Forelimb muscle (tissue), 1 donor: ENCODE data around the gene PEX16. TPM values are rescaled to one million over a fixed set of nuclear protein-coding genes. Genes with fewer than 3 reads are reported as not detected.
"Not testable (repeated sequence)": the region's sequence is repeated elsewhere in the genome, so short reads cannot be mapped to it uniquely, and the experiment has no call there.

Experiments used
- DNase-seq: peaks from one replicate; pipeline ENCODE4 v3.0.0-alpha.2; 2013; ENCODE audit warnings: low read depth
- polyA plus RNA-seq: library from polyadenylated mRNA; unstranded; fragments of 120-200 nt; gene quantifications from one replicate; pipeline ENCODE4 v1.2.1, GENCODE V29; 2013; ENCODE audit not compliant: insufficient read length

PEX16 gene
- polyA plus RNA-seq, 1 donor: 11.7 TPM

DNA sequence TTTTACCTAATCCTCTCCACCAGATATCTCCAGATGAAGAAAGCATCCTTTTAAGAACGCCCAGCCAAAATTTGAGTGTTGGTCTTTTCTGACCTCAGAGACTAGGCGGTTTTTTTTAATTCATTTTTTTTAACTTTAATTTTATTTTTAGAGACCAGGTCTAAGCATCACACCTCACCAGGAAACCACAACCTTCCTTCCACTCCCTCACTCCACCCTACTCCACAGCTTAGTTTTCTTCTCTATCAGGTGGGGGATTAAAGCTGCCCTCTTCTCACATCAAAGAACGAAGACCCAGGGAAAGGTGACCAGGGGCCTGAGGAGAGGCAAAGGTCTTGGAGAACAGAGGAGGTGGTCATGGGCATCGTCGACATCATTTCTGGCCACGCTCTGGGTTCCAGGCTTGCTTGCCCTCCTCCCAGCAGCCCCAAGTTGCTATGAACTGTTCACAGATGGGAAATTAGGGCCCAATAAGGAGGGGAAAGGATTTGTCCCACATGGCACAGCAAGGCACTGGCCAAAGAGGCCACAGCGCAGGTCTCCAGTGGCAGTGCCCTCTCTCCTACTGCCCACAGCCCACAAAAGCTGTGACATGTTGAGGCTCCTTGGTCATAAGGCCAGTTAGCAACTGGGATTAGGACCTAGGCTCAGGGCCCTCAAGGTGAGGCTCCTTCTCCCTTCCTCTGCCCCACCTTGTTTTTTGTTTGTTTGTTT is 1.4 kb upstream of the PEX16 start:
- DNase-seq: no peak

DNA sequence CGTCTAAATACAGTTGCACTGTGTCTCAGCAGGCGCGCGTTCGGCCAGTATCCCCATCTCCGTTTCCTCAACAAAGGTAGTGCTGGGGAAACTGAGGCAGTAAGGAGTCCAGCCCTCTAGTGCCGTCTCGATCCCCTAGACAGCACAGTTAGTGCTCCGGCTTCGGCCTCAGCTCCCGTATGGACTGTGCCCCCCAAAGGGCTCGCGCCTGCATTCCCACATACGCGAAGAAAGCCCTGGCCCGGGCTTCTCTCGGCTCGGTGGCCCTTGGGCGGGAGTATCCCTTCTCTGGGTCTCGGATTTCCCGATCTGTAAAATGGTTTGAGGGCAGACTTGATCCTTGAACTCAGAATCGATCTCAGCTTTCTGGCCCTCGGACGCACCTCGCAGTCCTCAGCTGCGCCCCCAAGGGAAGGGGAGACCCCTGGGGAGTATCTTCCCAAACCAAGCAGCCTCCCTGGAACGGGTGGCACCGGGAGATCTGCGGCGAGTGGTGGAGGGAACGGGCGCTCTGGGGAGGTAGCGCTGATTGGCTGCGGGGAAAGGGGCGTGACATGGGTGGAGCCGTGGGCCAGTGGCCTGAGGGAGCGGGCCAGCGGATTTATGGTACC is 759 bp upstream of the PEX16 start:
- DNase-seq: no peak

DNA sequence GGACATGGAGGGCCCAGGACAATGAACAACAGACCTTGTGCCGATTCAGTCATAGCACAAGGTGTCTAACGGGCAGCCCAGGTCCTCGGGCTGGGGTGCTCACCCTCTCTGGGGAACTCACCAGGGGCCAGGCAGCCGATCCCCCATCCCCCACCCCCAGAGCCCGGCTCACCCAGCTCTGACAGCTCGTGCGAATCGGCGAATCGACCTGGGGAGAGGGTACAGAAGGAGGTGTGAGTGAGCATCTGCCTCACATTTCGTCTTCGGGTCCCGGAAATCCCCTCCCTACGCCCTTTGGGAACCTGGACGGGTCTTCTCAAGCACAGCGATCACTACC is 423 bp downstream of the PEX16 start:
- DNase-seq: no peak

DNA sequence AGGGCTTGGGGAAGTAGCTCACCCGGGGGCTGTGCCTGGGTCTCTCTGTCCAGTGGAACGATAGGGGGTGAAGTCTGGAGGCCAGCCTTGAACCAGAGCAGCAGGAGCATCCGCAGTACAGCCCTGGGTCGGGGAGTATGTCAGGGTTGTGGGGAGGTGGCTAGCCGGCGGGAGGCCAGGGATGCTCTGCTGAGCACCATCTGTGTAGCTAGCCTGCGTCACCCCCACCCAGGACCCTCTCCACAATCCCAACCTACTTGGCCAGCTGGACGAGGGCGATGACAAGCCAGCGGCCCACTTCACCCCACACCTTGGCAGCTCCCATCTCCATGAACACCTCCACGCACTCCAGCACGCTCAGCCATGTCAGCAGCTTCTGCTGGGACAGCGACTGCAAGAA is 2.2 kb downstream of the PEX16 start:
- DNase-seq: no peak

DNA sequence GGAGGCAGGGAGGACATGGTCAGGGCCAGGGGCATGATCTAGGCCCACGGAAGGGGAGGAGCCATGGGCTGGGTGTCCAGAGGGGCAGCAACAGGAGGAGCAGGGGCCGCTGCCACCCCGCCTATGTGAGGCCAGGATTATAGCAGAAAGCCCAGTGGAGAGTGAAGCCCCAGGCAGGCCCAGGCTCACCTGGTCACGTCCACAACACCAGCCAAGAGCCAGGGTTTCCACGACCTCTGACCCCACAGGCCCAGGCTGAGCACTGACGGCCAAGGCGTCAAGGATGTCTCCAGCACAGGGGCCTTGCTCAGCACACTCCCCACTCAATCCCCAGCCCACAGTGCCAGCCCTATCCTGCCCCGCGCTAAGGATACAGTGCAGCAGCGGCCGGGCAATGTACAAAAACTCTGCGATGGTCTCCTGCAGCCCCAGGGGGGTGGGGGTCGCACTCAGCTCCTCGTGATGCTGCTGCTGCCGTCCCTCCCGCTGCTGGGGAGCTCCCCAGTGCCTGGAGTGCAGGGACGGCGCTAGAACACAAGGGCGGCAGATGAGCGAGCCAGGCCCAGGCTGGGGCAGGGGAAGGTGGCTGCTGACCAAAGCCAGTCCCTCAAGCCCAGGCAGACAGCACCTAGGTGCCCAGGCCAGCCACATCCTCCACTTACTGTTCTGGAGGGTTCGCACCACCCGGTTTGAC is 3.6 kb downstream of the PEX16 start:
- DNase-seq: no peak

DNA sequence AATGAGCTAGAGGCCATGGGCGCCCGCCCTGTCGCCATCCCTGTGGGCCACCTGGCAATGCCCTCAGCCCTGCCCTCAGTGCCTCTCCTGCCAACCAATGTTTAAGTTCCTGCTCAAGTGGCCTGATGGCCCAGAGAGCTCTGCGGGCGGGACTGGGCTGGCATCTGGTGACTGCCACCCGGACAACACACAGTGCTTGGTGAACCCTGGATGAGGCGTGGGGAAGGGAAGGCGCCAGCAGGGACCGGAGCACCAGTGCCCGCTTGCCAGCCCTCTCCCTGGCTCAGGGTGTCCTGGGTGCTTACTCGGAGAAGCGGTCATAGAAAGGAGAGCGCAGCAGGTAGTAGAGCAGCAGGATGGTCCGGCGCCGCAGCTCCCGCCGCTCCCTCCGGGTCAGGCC is 4.2 kb downstream of the PEX16 start:
- DNase-seq: no peak

DNA sequence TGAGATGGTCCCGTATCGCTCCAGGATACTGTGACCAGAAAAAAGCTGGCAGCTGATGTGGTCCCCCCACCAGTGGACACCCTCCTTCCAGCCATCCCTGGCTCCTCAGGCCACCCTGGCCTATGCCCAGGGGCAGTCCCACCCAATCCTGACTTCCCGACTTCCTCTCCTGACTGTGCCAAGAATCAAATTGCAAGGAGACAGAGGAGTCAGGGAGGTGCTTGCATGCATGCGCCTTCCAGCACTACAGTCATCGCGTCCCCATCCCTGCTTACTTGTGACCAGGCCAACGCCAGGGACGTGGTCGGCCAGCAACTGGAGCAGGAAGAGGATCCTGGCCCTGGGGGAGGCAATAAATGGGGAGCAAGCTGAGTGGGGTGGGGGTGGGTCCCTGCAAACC is 7.1 kb downstream of the PEX16 start:
- no peak for DNase-seq

DNA sequence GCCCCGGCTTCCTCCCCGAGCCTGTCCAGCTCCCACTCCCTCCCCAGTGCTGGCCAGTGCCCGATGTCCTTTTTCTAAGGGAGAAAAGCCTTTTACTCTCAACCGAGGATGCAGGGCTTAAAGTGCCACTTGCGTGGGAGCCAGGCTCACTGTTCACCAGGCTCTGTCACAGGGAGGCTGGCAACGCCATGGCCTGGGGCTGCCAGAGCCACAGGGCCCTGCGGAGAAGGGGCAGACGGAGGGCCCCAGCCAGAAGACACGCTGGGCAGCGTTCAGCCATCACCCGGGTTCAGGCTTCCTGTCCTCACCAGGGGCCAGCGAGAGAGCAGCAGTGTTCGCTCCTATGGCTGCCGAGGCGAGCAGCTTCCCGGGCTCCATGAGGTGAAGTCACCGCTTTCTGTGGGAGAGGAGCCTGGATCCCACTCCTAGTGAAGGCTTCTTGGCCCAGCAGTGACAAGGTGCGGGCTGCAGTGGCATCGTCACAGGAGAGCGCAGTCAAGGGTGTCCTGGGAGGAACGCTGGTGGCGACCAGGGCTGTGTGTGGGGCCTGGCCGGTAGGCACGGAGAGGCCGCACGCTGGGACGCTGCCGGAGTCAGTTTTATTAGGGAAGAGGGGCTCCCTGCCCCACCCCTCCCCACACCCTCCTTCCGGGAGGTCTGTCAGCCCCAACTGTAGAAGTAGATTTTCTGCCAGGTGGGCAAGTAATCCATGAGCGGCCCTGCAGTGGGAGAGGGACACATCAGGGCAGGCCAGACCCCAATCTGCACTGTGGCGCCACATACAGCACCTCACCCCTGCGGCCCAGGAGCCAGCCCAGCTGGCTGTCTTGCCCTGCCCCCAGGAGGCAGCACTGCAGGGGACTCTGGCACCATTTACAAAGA is 7.8 kb downstream of the PEX16 start:
- no peak for DNase-seq

DNA sequence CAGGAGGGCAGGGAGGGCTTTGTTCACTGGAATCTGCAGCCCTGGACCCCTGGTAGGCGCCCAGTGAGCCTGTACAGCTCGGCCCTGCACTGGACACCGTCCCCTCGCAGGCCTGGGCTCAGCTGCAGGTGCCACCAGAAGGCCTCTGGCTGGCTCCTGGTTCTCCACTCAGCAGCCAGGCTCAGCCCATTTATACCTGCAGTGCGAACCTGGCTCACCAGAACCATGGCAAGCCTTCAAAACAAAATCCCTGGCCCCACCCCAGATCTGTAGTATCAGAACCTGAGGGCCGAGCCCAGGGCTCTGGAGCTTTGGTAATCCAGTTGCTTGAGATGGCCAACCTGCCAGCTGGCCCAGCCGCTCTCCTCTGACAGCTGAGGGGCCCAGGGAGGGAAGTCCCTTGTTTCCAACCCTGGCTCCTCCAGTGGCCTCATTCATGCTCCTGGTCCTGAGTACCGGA is 9.7 kb downstream of the PEX16 start:
- DNase-seq: no peak

DNA sequence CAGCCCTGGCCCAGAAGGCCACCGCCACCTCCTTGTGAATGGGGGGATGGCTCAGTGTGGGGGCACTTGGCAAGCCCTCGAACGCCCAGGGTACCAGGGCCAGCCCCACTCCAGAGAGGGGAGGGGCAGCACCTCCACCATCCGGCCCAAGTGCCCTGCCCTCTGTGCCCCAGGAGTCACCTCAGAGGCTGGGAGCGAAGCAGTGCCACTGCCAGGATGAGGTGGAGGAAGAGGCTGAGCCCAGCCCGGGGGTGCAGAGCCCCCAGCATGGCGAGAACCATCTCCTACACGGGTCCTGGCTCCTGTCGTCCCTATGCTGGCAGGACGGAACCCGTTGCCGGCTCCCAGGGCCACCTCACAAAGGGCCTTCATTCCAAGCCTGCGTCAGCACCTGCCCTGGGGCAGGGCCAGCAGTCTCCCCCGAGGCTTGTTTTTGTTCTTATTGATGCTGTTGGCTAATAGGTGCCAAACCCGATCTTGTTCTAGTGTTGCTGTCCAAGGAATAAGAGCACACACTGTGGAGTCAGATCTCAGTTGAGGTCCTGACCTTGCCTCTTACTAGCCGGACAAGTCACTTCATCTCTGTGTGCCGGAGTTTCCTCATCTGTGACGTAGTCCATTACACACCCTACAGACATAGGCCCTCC is 10.6 kb downstream of the PEX16 start, which contains the start of gene FREY1:
Gene FREY1, minus strand, starts transcription at position 307 of the 647 bp plus-strand sequence. Its CDS starts 26 bp downstream, at position 281.
- no peak for DNase-seq

DNA sequence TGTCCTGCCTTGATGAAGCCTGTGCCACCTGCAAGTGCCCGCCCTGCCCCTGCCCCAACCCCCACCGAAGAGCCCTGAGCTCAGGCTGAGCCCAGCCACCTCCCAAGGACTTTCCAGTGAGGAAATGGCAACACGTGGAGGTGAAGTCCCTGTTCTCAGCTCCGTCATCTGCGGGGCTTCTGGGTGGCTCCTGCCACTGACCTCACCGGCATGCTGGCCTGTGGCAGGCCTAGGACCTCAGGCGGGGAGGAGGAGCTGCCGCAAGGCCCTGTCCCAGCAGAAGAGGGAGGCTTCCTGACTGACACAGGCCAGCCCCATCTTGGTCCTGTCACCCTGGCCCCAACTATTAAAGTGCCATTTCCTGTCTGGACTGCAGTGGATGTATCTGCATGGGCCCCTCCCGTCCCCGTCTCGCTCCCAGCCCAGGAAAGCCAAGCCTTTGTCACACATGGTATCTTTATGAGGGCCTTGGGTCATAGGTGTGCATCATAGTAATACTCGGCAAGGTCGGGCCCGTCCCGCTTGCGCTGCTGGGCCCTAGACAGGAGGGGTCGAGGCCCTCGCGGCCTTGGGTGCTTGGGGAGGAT is 11.5 kb downstream of the PEX16 start:
- DNase-seq: no peak

DNA sequence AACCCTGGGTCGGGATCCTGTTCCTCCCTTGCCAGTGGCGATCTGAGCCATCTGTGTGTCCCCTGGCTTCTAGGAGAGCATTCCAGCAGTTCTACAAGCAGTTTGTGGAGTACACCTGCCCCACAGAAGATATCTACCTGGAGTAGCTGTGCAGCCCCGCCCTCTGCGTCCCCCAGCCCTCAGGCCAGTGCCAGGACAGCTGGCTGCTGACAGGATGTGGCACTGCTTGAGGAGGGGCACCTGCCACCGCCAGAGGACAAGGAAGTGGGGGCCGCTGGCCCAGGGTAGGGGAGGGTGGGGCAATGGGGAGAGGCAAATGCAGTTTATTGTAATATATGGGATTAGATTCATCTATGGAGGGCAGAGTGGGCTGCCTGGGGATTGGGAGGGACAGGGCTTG is 12.1 kb downstream of the PEX16 start:
- DNase-seq: not testable (repeated sequence)

DNA sequence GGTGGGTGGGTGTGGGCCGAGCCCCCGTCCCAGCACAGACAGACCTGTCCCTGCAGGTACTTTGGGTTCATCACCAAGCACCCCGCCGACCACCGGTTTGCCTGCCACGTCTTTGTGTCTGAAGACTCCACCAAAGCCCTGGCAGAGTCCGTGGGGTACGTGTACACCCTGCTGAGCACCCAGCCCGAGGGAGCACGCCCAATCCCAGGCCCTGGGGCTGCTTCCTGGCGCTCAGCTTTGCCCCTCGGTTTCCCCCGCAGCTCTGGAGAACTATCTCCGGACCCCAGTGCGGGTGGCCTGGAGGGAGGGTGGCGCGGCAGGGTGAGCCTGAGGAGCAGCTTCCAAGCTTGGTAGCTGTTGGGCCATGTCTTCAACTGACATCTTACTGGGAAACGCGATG is 12.6 kb downstream of the PEX16 start:
- DNase-seq: no peak

DNA sequence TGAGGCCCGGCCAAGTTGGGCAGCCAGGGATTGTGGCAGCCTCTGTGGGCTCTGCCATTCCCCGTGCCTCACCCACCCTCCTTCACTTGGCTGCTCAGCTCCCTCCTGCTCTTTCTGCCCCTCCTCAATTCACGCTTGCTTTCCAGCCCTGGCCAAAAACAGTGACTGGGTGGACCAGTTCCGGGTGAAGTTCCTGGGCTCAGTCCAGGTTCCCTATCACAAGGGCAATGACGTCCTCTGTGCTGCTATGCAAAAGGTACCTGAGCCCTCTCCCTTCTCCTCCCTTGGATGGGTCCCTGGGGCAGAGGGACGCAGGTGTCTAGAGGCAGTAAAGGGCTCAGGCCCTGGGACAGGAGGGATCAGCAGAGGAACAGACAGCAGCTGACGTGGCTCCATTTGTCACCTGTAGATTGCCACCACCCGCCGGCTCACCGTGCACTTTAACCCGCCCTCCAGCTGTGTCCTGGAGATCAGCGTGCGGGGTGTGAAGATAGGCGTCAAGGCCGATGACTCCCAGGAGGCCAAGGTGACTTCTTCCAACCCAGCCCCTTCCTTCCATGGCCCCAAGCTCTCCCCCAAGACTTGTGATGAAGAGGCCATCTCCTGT is 13.3 kb downstream of the PEX16 start:
- DNase-seq: no peak

DNA sequence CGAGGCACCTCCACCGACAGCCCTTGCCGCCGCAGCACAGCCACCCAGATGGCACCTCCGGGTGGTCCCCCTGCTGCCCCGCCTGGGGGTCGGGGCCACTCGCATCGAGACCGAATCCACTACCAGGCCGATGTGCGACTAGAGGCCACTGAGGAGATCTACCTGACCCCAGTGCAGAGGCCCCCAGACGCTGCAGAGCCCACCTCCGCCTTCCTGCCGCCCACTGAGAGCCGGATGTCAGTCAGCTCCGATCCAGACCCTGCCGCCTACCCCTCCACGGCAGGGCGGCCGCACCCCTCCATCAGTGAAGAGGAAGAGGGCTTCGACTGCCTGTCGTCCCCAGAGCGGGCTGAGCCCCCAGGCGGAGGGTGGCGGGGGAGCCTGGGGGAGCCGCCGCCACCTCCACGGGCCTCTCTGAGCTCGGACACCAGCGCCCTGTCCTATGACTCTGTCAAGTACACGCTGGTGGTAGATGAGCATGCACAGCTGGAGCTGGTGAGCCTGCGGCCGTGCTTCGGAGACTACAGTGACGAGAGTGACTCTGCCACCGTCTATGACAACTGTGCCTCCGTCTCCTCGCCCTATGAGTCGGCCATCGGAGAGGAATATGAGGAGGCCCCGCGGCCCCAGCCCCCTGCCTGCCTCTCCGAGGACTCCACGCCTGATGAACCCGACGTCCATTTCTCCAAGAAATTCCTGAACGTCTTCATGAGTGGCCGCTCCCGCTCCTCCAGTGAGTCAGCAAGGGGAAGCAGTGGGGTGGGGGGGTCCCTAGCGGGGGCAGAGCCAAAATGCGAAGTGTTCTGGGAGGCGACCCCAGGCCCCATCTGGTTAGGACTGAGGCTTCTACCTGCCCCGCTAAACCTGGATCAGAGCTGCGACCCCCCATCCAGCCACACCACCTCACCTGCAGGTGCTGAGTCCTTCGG is 15.0 kb downstream of the PEX16 start:
- no peak for DNase-seq

DNA sequence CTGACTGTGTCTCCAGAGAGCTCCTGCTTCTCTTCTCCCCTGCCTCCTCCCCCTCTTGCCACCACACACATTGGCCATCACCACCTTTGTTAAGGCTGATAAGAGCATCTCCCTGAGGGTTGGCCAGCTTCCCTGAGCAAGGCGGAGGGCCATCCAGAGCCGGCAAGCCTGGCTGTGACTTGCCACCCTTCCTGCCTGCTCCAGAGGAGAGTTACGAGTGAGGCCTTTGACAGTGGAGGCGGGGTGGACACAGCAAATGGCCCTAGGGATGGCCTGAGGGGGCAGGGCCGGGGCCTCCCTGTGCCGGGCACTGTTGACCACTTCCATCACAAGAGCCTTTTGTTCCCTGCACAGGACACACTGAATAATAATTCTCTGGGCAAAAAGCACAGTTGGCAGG is 16.1 kb downstream of the PEX16 start:
- DNase-seq: no peak

DNA sequence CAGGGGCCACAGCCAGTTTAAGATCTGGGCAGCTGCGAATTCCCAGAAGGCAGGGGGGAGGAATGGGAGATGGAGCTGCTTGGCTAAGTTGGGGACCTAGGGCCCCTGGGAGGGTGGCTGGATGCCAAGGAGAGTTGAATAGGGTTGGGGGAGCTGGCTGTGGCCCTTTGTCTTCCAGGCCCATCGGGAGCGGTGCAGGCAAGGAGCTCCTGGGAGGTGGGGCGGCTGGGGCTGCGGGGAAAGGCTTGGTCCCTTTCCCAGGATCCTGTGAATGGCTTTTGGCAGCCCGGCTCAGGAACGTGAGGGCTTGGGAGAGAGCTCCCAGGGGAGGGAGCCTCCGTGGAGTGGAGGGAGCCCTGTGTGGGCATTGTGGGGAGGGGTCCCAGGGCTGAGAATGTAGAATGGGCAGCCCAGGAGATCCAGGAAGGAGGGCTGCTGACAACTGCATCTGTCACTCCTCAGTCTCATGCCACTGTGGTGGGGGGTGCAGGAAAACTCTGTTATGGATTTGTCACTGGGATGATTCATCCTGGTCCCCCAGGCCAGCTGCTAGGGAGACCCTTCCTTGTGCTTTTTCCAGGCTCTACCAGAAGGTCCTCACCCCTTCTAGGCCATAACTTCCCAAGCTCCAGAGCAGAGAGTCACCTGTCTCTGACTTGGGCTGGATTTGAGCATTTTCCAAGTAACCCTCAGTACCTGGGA is 16.6 kb downstream of the PEX16 start:
- no peak for DNase-seq

DNA sequence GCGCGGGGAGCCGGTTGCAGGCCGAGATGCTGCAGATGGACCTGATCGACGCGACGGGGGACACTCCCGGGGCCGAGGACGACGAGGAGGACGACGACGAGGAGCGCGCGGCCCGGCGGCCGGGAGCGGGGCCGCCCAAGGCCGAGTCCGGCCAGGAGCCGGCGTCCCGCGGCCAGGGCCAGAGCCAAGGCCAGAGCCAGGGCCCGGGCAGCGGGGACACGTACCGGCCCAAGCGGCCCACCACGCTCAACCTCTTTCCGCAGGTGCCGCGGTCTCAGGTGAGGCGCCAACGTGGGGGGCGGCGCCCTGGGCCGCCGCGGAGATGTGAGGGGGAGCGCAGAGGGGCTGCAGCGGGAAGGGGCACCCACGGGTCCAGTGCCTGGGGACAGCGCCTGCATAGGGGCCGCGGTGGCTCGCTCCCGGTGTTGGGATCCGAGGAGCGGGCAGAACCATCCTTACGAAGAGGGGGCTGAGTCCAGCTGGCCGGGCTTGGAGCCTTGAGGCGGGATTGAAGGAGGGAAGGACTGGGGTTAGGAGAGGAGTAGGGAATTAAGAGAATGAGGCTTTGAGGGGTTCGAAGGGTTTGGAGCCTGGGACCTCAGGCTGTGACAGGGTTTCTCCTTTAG is 17.4 kb downstream of the PEX16 start:
- DNase-seq: not testable (repeated sequence)
